H9 (cell line): Measurements from ENCODE around the gene KRTAP16-1. TPM values are rescaled to one million over a fixed set of nuclear protein-coding genes. Genes with fewer than 3 reads are reported as not detected.

Experiments
- DNase-seq: peaks from one replicate; pipeline ENCODE4 v3.0.0-alpha.2; 2017
- H2AFZ ChIP-seq: one replicate; pipeline ENCODE4 v1.6.1; 2013; ENCODE audit warnings: mild to moderate bottlenecking, low read length, control low read depth, moderate library complexity
- H2AK5ac ChIP-seq: 2 replicates; pipeline ENCODE4 v1.6.1; 2013; ENCODE audit warnings: low read length, control low read depth, mixed read lengths; ENCODE audit not compliant: insufficient read length
- H2BK120ac ChIP-seq: one replicate; pipeline ENCODE4 v1.6.1; 2013; ENCODE audit warnings: low read depth, mild to moderate bottlenecking, low read length, control low read depth, inconsistent platforms; ENCODE audit not compliant: poor library complexity, severe bottlenecking
- H2BK12ac ChIP-seq: 2 replicates; pipeline ENCODE4 v1.6.1; 2013; ENCODE audit warnings: low read length, control low read depth, mixed read lengths, low read depth; ENCODE audit not compliant: insufficient read length
- H2BK15ac ChIP-seq: 2 replicates; pipeline ENCODE4 v1.6.1; 2013; ENCODE audit warnings: low read depth, low read length, control low read depth
- H2BK20ac ChIP-seq: one replicate; pipeline ENCODE4 v1.6.1; 2013; ENCODE audit warnings: low read depth, mild to moderate bottlenecking, low read length, control low read depth, inconsistent platforms; ENCODE audit not compliant: poor library complexity, severe bottlenecking
- H2BK5ac ChIP-seq: 2 replicates; pipeline ENCODE4 v1.6.1; 2013; ENCODE audit warnings: low read length, control low read depth, mixed read lengths; ENCODE audit not compliant: insufficient read length
- H3K14ac ChIP-seq: 2 replicates; pipeline ENCODE4 v1.6.1; 2013; ENCODE audit warnings: low read length, control low read depth; ENCODE audit not compliant: insufficient read depth
- H3K18ac ChIP-seq: 2 replicates; pipeline ENCODE4 v1.6.1; 2013; ENCODE audit warnings: low read depth, mild to moderate bottlenecking, mixed read lengths, low read length, control low read depth; ENCODE audit not compliant: insufficient read length
- H3K23ac ChIP-seq: 2 replicates; pipeline ENCODE4 v1.6.1; 2013; ENCODE audit warnings: low read length, control low read depth, mixed read lengths, low read depth; ENCODE audit not compliant: insufficient read length
- H3K23me2 ChIP-seq: 2 replicates; pipeline ENCODE4 v1.6.1; 2013; ENCODE audit warnings: low read depth, mild to moderate bottlenecking, mixed read lengths, low read length, control low read depth; ENCODE audit not compliant: insufficient read length, poor library complexity, severe bottlenecking
- H3K27ac ChIP-seq: 2 replicates; pipeline ENCODE4 v1.5.1; 2013; ENCODE audit warnings: low read length, control low read depth, mixed read lengths, low read depth; ENCODE audit not compliant: insufficient read length
- H3K27me3 ChIP-seq: 2 replicates; pipeline ENCODE4 v1.6.1; 2013; ENCODE audit warnings: low read length, control low read depth, inconsistent platforms; ENCODE audit not compliant: insufficient read depth
- H3K4ac ChIP-seq: 2 replicates; pipeline ENCODE4 v1.6.1; 2013; ENCODE audit warnings: low read depth, mild to moderate bottlenecking, control low read depth, inconsistent platforms, low read length, moderate library complexity
- H3K4me1 ChIP-seq: 2 replicates; pipeline ENCODE4 v1.6.1; 2013; ENCODE audit warnings: low read length, control low read depth, inconsistent platforms; ENCODE audit not compliant: insufficient read depth
- H3K4me2 ChIP-seq: 2 replicates; pipeline ENCODE4 v1.6.1; 2013; ENCODE audit warnings: low read length, control low read depth, mixed read lengths; ENCODE audit not compliant: insufficient read length, insufficient read depth
- H3K56ac ChIP-seq: 2 replicates; pipeline ENCODE4 v1.6.1; 2013; ENCODE audit warnings: low read depth, mild to moderate bottlenecking, mixed read lengths, low read length, control low read depth; ENCODE audit not compliant: insufficient read length
- H3K79me1 ChIP-seq: 2 replicates; pipeline ENCODE4 v1.6.1; 2013; ENCODE audit warnings: low read depth, mild to moderate bottlenecking, moderate library complexity, low read length, control low read depth, inconsistent platforms; ENCODE audit not compliant: insufficient read depth, poor library complexity, severe bottlenecking
- H3K79me2 ChIP-seq: 2 replicates; pipeline ENCODE4 v1.6.1; 2013; ENCODE audit warnings: low read length, control low read depth, inconsistent platforms; ENCODE audit not compliant: insufficient read depth
- H3K9ac ChIP-seq: 2 replicates; pipeline ENCODE4 v1.6.1; 2013; ENCODE audit warnings: low read length, control low read depth, mixed read lengths; ENCODE audit not compliant: insufficient read length; ENCODE audit errors: extremely low read depth
- H3K9me3 ChIP-seq: one replicate; pipeline ENCODE4 v1.6.1; 2013; ENCODE audit warnings: low read depth, low read length, inconsistent platforms; ENCODE audit not compliant: control insufficient read depth
- H3T11ph ChIP-seq: one replicate; pipeline ENCODE4 v1.6.1; 2013; ENCODE audit warnings: mild to moderate bottlenecking, low read length, control low read depth, inconsistent platforms
- H4K20me1 ChIP-seq: one replicate; pipeline ENCODE4 v1.6.1; 2013; ENCODE audit not compliant: control insufficient read depth, insufficient read length, insufficient read depth
- H4K5ac ChIP-seq: 2 replicates; pipeline ENCODE4 v1.6.1; 2013; ENCODE audit warnings: low read depth, mild to moderate bottlenecking, mixed read lengths, low read length, control low read depth; ENCODE audit not compliant: insufficient read length
- H4K8ac ChIP-seq: replicated peaks from 2 replicates; pipeline ENCODE4 v1.6.1; 2013; ENCODE audit warnings: low read length, control low read depth, mixed read lengths, low read depth; ENCODE audit not compliant: insufficient read length
- H4K91ac ChIP-seq: 2 replicates; pipeline ENCODE4 v1.6.1; 2013; ENCODE audit warnings: low read depth, mild to moderate bottlenecking, moderate library complexity, mixed read lengths, low read length, control low read depth; ENCODE audit not compliant: insufficient read length
- H3K27ac Mint-ChIP-seq, 3 experiments: 2 replicates in 2 of 3; 3 replicates in 1 of 3; pipeline ENCODE4 v1.8.0; 2020 to 2021; ENCODE audit warnings: mixed read lengths in 3 of 3, mild to moderate bottlenecking in 1 of 3, moderate library complexity in 1 of 3
- H3K27me3 Mint-ChIP-seq: 2 replicates; pipeline ENCODE4 v1.8.0; 2021; ENCODE audit warnings: low read depth, mild to moderate bottlenecking, moderate library complexity, mixed read lengths
- H3K36me3 Mint-ChIP-seq, 3 experiments: 2 replicates in 2 of 3; 3 replicates in 1 of 3; pipeline ENCODE4 v1.8.0; 2020 to 2021; ENCODE audit warnings: low read depth in 3 of 3, mixed read lengths in 3 of 3; ENCODE audit not compliant: insufficient read depth in 1 of 3
- H3K4me1 Mint-ChIP-seq, 2 experiments: 2 replicates each; pipeline ENCODE4 v1.8.0; 2020; ENCODE audit warnings: mixed read lengths in 2 of 2
- H3K4me3 Mint-ChIP-seq, 2 experiments: 2 replicates in 1 of 2; 3 replicates in 1 of 2; pipeline ENCODE4 v1.8.0; 2020 to 2021; ENCODE audit warnings: mild to moderate bottlenecking in 2 of 2, mixed read lengths in 2 of 2, moderate library complexity in 1 of 2
- H3K9me3 Mint-ChIP-seq, 2 experiments: 2 replicates in 1 of 2; 3 replicates in 1 of 2; pipeline ENCODE4 v1.8.0; 2020; ENCODE audit warnings: mild to moderate bottlenecking in 2 of 2, mixed read lengths in 2 of 2, moderate library complexity in 1 of 2
- whole genome bisulfite sequencing: extraction: QIAGEN DNeasy Blood & Tissue Kit; methylation state at CpG from one replicate; pipeline ENCODE4 v1.1.7; 2013; ENCODE audit warnings: missing lambda C conversion rate, low lambda C conversion rate, mixed read lengths; ENCODE audit not compliant: insufficient read length; ENCODE audit errors: extremely low coverage; 5-methylcytosine and 5-hydroxymethylcytosine counted together
- total RNA-seq: library from RNA; stranded (reverse); gene quantifications from 2 replicates; pipeline ENCODE4 v1.2.1, GENCODE V29; 2021
- TF ChIP-seq, protein P1 (sequence below): fragments of 200-600 bp; sonication (generic); conservative IDR thresholded peaks from 3 replicates; pipeline ENCODE4 v1.8.0; 2021; ENCODE audit warnings: antibody characterized with exemption, mild to moderate bottlenecking

The KRTAP16-1 gene
- total RNA-seq, 1 experiment from 2014 or later, result not detected

DNA sequence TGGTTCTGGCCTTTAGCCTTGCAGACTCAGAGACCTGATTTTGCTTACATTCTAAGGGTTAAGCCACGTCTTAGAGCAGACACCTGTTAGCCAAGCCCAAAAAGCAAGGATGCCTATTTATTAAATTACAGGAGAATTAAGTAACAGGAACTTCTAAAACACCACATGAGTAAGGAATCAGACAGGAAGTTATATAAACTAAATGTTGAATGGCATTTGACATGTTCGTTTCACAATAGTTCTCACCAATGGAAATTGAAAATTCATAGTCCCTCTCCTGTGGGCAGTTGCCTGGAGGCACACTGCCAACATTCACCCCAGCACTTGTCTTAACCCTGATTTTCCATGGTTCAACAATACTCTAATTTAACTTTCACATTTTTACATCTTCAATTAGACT lies 24.6 kb downstream of the KRTAP16-1 start:
- Mint-ChIP-seq H3K9me3 (no peaks in the 10 kb centered on the region), H3K27me3 (peaks cover 2% of the 10 kb centered on the region; the same call in 1 of the 2 replicates), H3K4me3 (no peak overlapping the region), H3K4me1 (peaks cover 8 to 15% of the 10 kb centered on the region in 2 experiments), H3K27ac (no peak overlapping the region), H3K36me3 (no peaks in the 10 kb centered on the region)
- no peak overlapping the region for H3K18ac ChIP-seq
- no peak overlapping the region for H2AFZ ChIP-seq
- H4K91ac ChIP-seq, result no peak overlapping the region
- no peak overlapping the region for H3K4me2 ChIP-seq
- no peak overlapping the region for H4K8ac ChIP-seq
- H3K56ac ChIP-seq, result no peak overlapping the region
- H3K27me3 ChIP-seq, result no peaks in the 10 kb centered on the region
- no peaks in the 10 kb centered on the region for H4K20me1 ChIP-seq
- H2BK120ac ChIP-seq, result no peak overlapping the region
- H2BK5ac ChIP-seq, result no peak overlapping the region
- no peaks in the 10 kb centered on the region for H3K9me3 ChIP-seq
- no CpG with 5 or more reads among the region's 2 CpGs for WGBS
- no peaks in the 10 kb centered on the region for H3K23me2 ChIP-seq
- H3K4me1 ChIP-seq, result peaks cover 8% of the 10 kb centered on the region; the same call in 1 of the 2 replicates
- no peaks in the 10 kb centered on the region for H3K79me1 ChIP-seq
- no peak overlapping the region for H3K27ac ChIP-seq
- H4K5ac ChIP-seq, result no peak overlapping the region
- no peak overlapping the region for H2AK5ac ChIP-seq
- H2BK12ac ChIP-seq, result no peak overlapping the region
- no peak overlapping the region for H3T11ph ChIP-seq
- no peak for DNase-seq
- H2BK15ac ChIP-seq, result no peak overlapping the region
- H2BK20ac ChIP-seq, result no peak overlapping the region
- H3K14ac ChIP-seq, result no peak overlapping the region
- no peak overlapping the region for H3K4ac ChIP-seq
- H3K79me2 ChIP-seq, result no peaks in the 10 kb centered on the region
- no peak overlapping the region for H3K9ac ChIP-seq
- TF ChIP-seq, protein P1, sequence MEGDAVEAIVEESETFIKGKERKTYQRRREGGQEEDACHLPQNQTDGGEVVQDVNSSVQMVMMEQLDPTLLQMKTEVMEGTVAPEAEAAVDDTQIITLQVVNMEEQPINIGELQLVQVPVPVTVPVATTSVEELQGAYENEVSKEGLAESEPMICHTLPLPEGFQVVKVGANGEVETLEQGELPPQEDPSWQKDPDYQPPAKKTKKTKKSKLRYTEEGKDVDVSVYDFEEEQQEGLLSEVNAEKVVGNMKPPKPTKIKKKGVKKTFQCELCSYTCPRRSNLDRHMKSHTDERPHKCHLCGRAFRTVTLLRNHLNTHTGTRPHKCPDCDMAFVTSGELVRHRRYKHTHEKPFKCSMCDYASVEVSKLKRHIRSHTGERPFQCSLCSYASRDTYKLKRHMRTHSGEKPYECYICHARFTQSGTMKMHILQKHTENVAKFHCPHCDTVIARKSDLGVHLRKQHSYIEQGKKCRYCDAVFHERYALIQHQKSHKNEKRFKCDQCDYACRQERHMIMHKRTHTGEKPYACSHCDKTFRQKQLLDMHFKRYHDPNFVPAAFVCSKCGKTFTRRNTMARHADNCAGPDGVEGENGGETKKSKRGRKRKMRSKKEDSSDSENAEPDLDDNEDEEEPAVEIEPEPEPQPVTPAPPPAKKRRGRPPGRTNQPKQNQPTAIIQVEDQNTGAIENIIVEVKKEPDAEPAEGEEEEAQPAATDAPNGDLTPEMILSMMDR, result no peak
- H3K23ac ChIP-seq, result no peak overlapping the region
